ENCODE measurements around the gene SIPA1L3. TPM values are rescaled to one million over a fixed set of nuclear protein-coding genes. Genes with fewer than 3 reads are reported as not detected.
A peak's percentile ranks its signal among the peaks of the same experiment; 100 is the strongest.

Gene SIPA1L3
- total RNA-seq, 2 donors from 2014 or later, result 42.8 to 48.2 TPM

GRCh38 chr19:38194061-38194701 lies 287.2 kb downstream of the SIPA1L3 start:
- no peak overlapping the region for H3K4me3 Mint-ChIP-seq
- 91 to 100% methylated on average over 4 to 13 of the region's 13 CpGs for WGBS, 2 experiments (ENCODE audit: insufficient coverage in 1 of 2, insufficient read length in 1 of 2)
- Histone ChIP-seq H3K36me3 (ENCODE audit: control insufficient read depth, insufficient read depth, low read length) (no peaks in the 10 kb centered on the region), H3K27me3 (ENCODE audit: control insufficient read depth, insufficient read depth, low read length, poor library complexity, severe bottlenecking) (no peaks in the 10 kb centered on the region), H3K9ac (ENCODE audit: extremely low read depth, low read length, poor library complexity, severe bottlenecking) (no peak overlapping the region), H3K27ac (ENCODE audit: low read depth, low read length) (no peak overlapping the region), H3K4me1 (ENCODE audit: control insufficient read depth, insufficient read depth, low read length) (no peaks in the 10 kb centered on the region), H3K4me3 (ENCODE audit: low read length) (no peak overlapping the region), H3K9me3 (ENCODE audit: control insufficient read depth, low read length) (no peaks in the 10 kb centered on the region)
- no peak for DNase-seq
- no peak overlapping the region for H3K27ac Mint-ChIP-seq
- H3K9me3 Mint-ChIP-seq, result no peaks in the 10 kb centered on the region
- H3K27me3 Mint-ChIP-seq (ENCODE audit: insufficient read depth), result no peaks in the 10 kb centered on the region
- H3K36me3 Mint-ChIP-seq (ENCODE audit: low read depth), result peaks cover 16% of the 10 kb centered on the region
- no peak for TF ChIP-seq CTCF (conservative IDR thresholded peaks at IDR 0.05)
- H3K4me1 Mint-ChIP-seq, result no peaks in the 10 kb centered on the region

GRCh38 chr19:38195237-38195636 lies 288.2 kb downstream of the SIPA1L3 start:
- no peaks in the 10 kb centered on the region for H3K4me1 Mint-ChIP-seq
- DNase-seq, result no peak
- H3K9me3 Mint-ChIP-seq, result no peaks in the 10 kb centered on the region
- TF ChIP-seq CTCF (conservative IDR thresholded peaks at IDR 0.05), result no peak
- H3K27me3 Mint-ChIP-seq (ENCODE audit: insufficient read depth), result no peaks in the 10 kb centered on the region
- peak overlapping the region; percentile 61 for H3K27ac Mint-ChIP-seq
- Histone ChIP-seq H3K9ac (ENCODE audit: extremely low read depth, low read length, poor library complexity, severe bottlenecking) (no peak overlapping the region), H3K9me3 (ENCODE audit: control insufficient read depth, low read length) (no peaks in the 10 kb centered on the region), H3K4me3 (ENCODE audit: low read length) (no peak overlapping the region), H3K27me3 (ENCODE audit: control insufficient read depth, insufficient read depth, low read length, poor library complexity, severe bottlenecking) (no peaks in the 10 kb centered on the region), H3K27ac (ENCODE audit: low read depth, low read length) (no peak overlapping the region), H3K36me3 (ENCODE audit: control insufficient read depth, insufficient read depth, low read length) (no peaks in the 10 kb centered on the region), H3K4me1 (ENCODE audit: control insufficient read depth, insufficient read depth, low read length) (no peaks in the 10 kb centered on the region)
- peaks cover 14% of the 10 kb centered on the region for H3K36me3 Mint-ChIP-seq (ENCODE audit: low read depth)
- H3K4me3 Mint-ChIP-seq, result no peak overlapping the region
- WGBS, 2 experiments (ENCODE audit: insufficient coverage in 1 of 2, insufficient read length in 1 of 2), result 88 to 89% methylated on average over 7 to 10 of the region's 10 CpGs

GRCh38 chr19:38196245-38196837 lies 289.3 kb downstream of the SIPA1L3 start:
- no peak for DNase-seq
- Histone ChIP-seq H3K4me3 (ENCODE audit: low read length) (no peak overlapping the region), H3K9ac (ENCODE audit: extremely low read depth, low read length, poor library complexity, severe bottlenecking) (no peak overlapping the region), H3K27ac (ENCODE audit: low read depth, low read length) (no peak overlapping the region), H3K27me3 (ENCODE audit: control insufficient read depth, insufficient read depth, low read length, poor library complexity, severe bottlenecking) (no peaks in the 10 kb centered on the region), H3K9me3 (ENCODE audit: control insufficient read depth, low read length) (no peaks in the 10 kb centered on the region), H3K4me1 (ENCODE audit: control insufficient read depth, insufficient read depth, low read length) (no peaks in the 10 kb centered on the region), H3K36me3 (ENCODE audit: control insufficient read depth, insufficient read depth, low read length) (no peaks in the 10 kb centered on the region)
- Mint-ChIP-seq H3K9me3 (no peaks in the 10 kb centered on the region), H3K27me3 (ENCODE audit: insufficient read depth) (no peaks in the 10 kb centered on the region), H3K4me3 (no peak overlapping the region), H3K27ac (no peak overlapping the region), H3K4me1 (no peaks in the 10 kb centered on the region), H3K36me3 (ENCODE audit: low read depth) (peaks cover 14% of the 10 kb centered on the region)
- no peak for TF ChIP-seq CTCF (conservative IDR thresholded peaks at IDR 0.05)
- WGBS, 2 experiments (ENCODE audit: insufficient coverage in 1 of 2, insufficient read length in 1 of 2), result 92 to 96% methylated on average over 13 of the region's 13 CpGs
